Ovary (tissue), 9 donors: ENCODE data around the gene ANKDD1A. TPM values are rescaled to one million over a fixed set of nuclear protein-coding genes. Genes with fewer than 3 reads are reported as not detected.

Experiments used
- DNase-seq, 5 donors: peaks; one replicate each; pipeline ENCODE4 v3.0.0-alpha.2; 2019 to 2020
- H3K27ac ChIP-seq, 2 donors: fragments of 200-600 bp; one replicate each; pipeline versions ENCODE4 v1.5.1 to v1.8.0; 2019 to 2022
- H3K27me3 ChIP-seq: fragments of 200-600 bp; one replicate; pipeline ENCODE4 v1.8.0; 2022
- H3K36me3 ChIP-seq: fragments of 200-600 bp; sonication (generic); one replicate; pipeline ENCODE4 v1.5.1; 2019
- H3K4me1 ChIP-seq: one replicate; pipeline ENCODE4 v1.8.1; 2013; ENCODE audit warnings: mild to moderate bottlenecking, moderate library complexity; ENCODE audit not compliant: insufficient read depth
- H3K4me3 ChIP-seq: fragments of 200-600 bp; sonication (generic); one replicate; pipeline ENCODE4 v1.5.1; 2017
- H3K9me3 ChIP-seq, 2 donors: fragments of 200-600 bp in 1 of 2; sonication (generic) in 1 of 2; one replicate each; pipeline versions ENCODE4 v1.5.1 to v1.8.1; 2013 to 2019; ENCODE audit warnings: mild to moderate bottlenecking in 1 of 2, moderate library complexity in 1 of 2
- CTCF ChIP-seq, 3 donors: fragments of 450-650 bp in 2 of 3; fragments of 200-600 bp in 1 of 3; IDR thresholded peaks; one replicate each; pipeline versions ENCODE4 v1.5.1 to v1.8.0; 2016 to 2022; ENCODE audit warnings: antibody characterized with exemption in 3 of 3, mild to moderate bottlenecking in 1 of 3
- EP300 ChIP-seq: sonication (generic); formaldehyde crosslinking; IDR thresholded peaks from one replicate; pipeline ENCODE4 v1.6.1; 2017; ENCODE audit warnings: antibody characterized with exemption
- POLR2A ChIP-seq: fragments of 450-650 bp; IDR thresholded peaks from one replicate; pipeline ENCODE4 v1.6.1; 2017; ENCODE audit warnings: antibody characterized with exemption, mild to moderate bottlenecking, moderate library complexity
- WGBS, 3 donors: extraction: QIAGEN DNeasy Blood & Tissue Kit in 1 of 3; methylation state at CpG; one replicate each; pipeline versions ENCODE4 v1.1.5 to v1.1.7; 2013 to 2017; 5-methylcytosine and 5-hydroxymethylcytosine counted together
- intact Hi-C, 4 donors: fragments of 100-400 bp; cut with DNase I; formaldehyde crosslinking; loops; one replicate each; pipeline versions ENCODE4 v1.11.0 to v1.15.1; 2022 to 2023
- polyA plus RNA-seq, 2 donors: library from polyadenylated mRNA; stranded (reverse); fragments of 200-250 nt in 1 of 2; fragments of 350-450 nt in 1 of 2; fragmentation: Illumina TruSeq in 1 of 2; extraction: RNeasy Lipid Tissue Mini Kit (QIAGEN cat#74804) in 1 of 2; gene quantifications; one replicate each; pipeline ENCODE4 v1.2.3, GENCODE V29; 2013 to 2014
- total RNA-seq, 7 donors: library from RNA; depleted of rRNA in 2 of 7; stranded (reverse); fragments of >200 nt in 2 of 7; fragmentation: NEBNext Ultra II Directional in 3 of 7; extraction: Animal tissue kit (Norgen Biotek cat#: 25700) in 3 of 7; gene quantifications; one replicate each; pipeline versions ENCODE4 v1.1.0 to v1.2.4, GENCODE V29; 2016 to 2023
- donor health status: DM: no; HTN: no; CAD: no; lungs with moderate emphysema.
- donor health status: DM: no; HTN: no; CAD: no.
- donor health status: Bipolar disorder and iron deficiency.
- donor health status: DM: yes; HTN: yes; CAD: no.
- donor health status: DM: no; HTN: no; CAD: no.
- donor health status: DM: yes; HTN: yes; CAD: no.

Gene ANKDD1A
- total and polyA plus RNA-seq, 9 donors = 5.7 to 29.4 (median 10.2) TPM

- H3K9me3 ChIP-seq = no peaks in the 10 kb centered on the region
- DNase-seq = no peak
- 79 to 90% (median 88%) methylated on average over 6 of the region's 6 CpGs for WGBS, 3 donors
- H3K4me3 ChIP-seq = no peak overlapping the region
- intact Hi-C loops = loop anchor here in 2 of 4 donors (5.0 to 10.0 kb wide), 3 partner anchors 52 to 162 kb away; partner anchors contain the start of gene PLEKHO2 (in 2 of the 2)
- no peaks in the 10 kb centered on the region for H3K36me3 ChIP-seq
- H3K27ac ChIP-seq = peak overlapping the region; percentile 34 to 48
- peaks cover 20% of the 10 kb centered on the region for H3K4me1 ChIP-seq
- no peak for TF ChIP-seq EP300
- H3K27me3 ChIP-seq = no peaks in the 10 kb centered on the region
Observed at GRCh38 chr15:64896371-64897069, 15.2 kb upstream of the ANKDD1A start.

- Histone ChIP-seq H3K9me3 (no peaks in the 10 kb centered on the region), H3K4me1 (peaks cover 20% of the 10 kb centered on the region), H3K36me3 (no peaks in the 10 kb centered on the region), H3K4me3 (no peak overlapping the region), H3K27me3 (no peaks in the 10 kb centered on the region), H3K27ac (peak overlapping the region; percentile 34 to 48)
- WGBS, 3 donors = 22 to 25% (median 24%) methylated on average over 6 of the region's 6 CpGs
- no peak for TF ChIP-seq EP300
- no peak for TF ChIP-seq POLR2A
- TF ChIP-seq CTCF (IDR thresholded peaks at IDR 0.05) = no peak
- DNase-seq = peak; percentile 49 to 75 (median 60)
- intact Hi-C loops = loop anchor here in 2 of 4 donors (5.0 to 10.0 kb wide), 3 partner anchors 53 to 163 kb away; partner anchors contain the start of gene PLEKHO2 (in 2 of the 2)
Observed at GRCh38 chr15:64897345-64897985, 14.2 kb upstream of the ANKDD1A start.

GRCh38 chr15:64898406-64898805 lies 13.3 kb upstream of the ANKDD1A start:
- Histone ChIP-seq H3K4me3 (no peak overlapping the region), H3K27ac (no peak overlapping the region), H3K36me3 (no peaks in the 10 kb centered on the region), H3K27me3 (no peaks in the 10 kb centered on the region), H3K4me1 (peaks cover 20% of the 10 kb centered on the region), H3K9me3 (no peaks in the 10 kb centered on the region)
- DNase-seq = no peak
- 82 to 93% (median 86%) methylated on average over 4 of the region's 4 CpGs for WGBS, 3 donors
- TF ChIP-seq EP300 = no peak
- intact Hi-C loops = loop anchor here in 2 of 4 donors (5.0 to 10.0 kb wide), 3 partner anchors 54 to 164 kb away; partner anchors contain the start of gene PLEKHO2 (in 2 of the 2)

GRCh38 chr15:64901141-64901540 lies 10.6 kb upstream of the ANKDD1A start:
- H3K36me3 ChIP-seq = no peaks in the 10 kb centered on the region
- no peaks in the 10 kb centered on the region for H3K9me3 ChIP-seq
- H3K27ac ChIP-seq = no peak overlapping the region
- WGBS, 3 donors = 98 to 100% (median 99%) methylated on average over 5 of the region's 5 CpGs
- H3K27me3 ChIP-seq = no peaks in the 10 kb centered on the region
- intact Hi-C loops = no loop called here
- DNase-seq = no peak
- TF ChIP-seq EP300 (no peak), CTCF (IDR thresholded peaks at IDR 0.05) (no peak), POLR2A (no peak)
- H3K4me3 ChIP-seq = no peak overlapping the region
- H3K4me1 ChIP-seq = peaks cover 12% of the 10 kb centered on the region

- intact Hi-C loops = no loop called here
- WGBS, 3 donors = 48 to 99% (median 98%) methylated on average over 2 of the region's 2 CpGs
- Histone ChIP-seq H3K36me3 (no peaks in the 10 kb centered on the region), H3K27me3 (no peaks in the 10 kb centered on the region), H3K4me3 (no peak overlapping the region), H3K9me3 (no peaks in the 10 kb centered on the region), H3K27ac (no peak overlapping the region), H3K4me1 (peaks cover 10% of the 10 kb centered on the region)
- TF ChIP-seq POLR2A = no peak
- no peak for TF ChIP-seq EP300
- TF ChIP-seq CTCF (IDR thresholded peaks at IDR 0.05) = no peak
- no peak for DNase-seq
Observed at GRCh38 chr15:64901914-64902313, 9.8 kb upstream of the ANKDD1A start.
